Activated T-cell treated with anti-CD3 and anti-CD28 coated beads, Interleukin-2, amount 50 U/mL, for 24 hours (primary cell): ENCODE measurements around the gene CHP2.

ENCODE experiments used
- DNase-seq: peaks from one replicate; pipeline ENCODE4 v3.0.0-alpha.2; 2020
- H3K27ac Mint-ChIP-seq: 2 replicates; pipeline ENCODE4 v1.8.0; 2020; ENCODE audit warnings: mild to moderate bottlenecking, mixed read lengths
- H3K27me3 Mint-ChIP-seq: 2 replicates; pipeline ENCODE4 v1.8.0; 2020; ENCODE audit warnings: mixed read lengths
- H3K36me3 Mint-ChIP-seq: 2 replicates; pipeline ENCODE4 v1.8.0; 2020; ENCODE audit warnings: low read depth, mixed read lengths
- H3K4me1 Mint-ChIP-seq: 2 replicates; pipeline ENCODE4 v1.8.0; 2020; ENCODE audit warnings: low read depth, mixed read lengths
- H3K4me3 Mint-ChIP-seq: 2 replicates; pipeline ENCODE4 v1.8.0; 2020; ENCODE audit warnings: mild to moderate bottlenecking, moderate library complexity, mixed read lengths
- H3K9me3 Mint-ChIP-seq: 2 replicates; pipeline ENCODE4 v1.8.0; 2020; ENCODE audit warnings: mixed read lengths

Gene CHP2

GRCh38 chr16:23768581-23768980 lies 13.8 kb downstream of the CHP2 start:
- H3K9me3 Mint-ChIP-seq = peaks cover 2% of the 10 kb centered on the region
- H3K4me1 Mint-ChIP-seq = no peaks in the 10 kb centered on the region
- H3K27ac Mint-ChIP-seq = no peak overlapping the region
- H3K4me3 Mint-ChIP-seq = no peak overlapping the region
- no peak for DNase-seq
- no peaks in the 10 kb centered on the region for H3K36me3 Mint-ChIP-seq
- H3K27me3 Mint-ChIP-seq = peaks cover 6% of the 10 kb centered on the region

- H3K4me3 Mint-ChIP-seq = no peak overlapping the region
- DNase-seq = no peak
- H3K27ac Mint-ChIP-seq = no peak overlapping the region
- H3K4me1 Mint-ChIP-seq = no peaks in the 10 kb centered on the region
- peaks cover under 1% of the 10 kb centered on the region for H3K9me3 Mint-ChIP-seq
- peaks cover 3% of the 10 kb centered on the region for H3K27me3 Mint-ChIP-seq
- H3K36me3 Mint-ChIP-seq = no peaks in the 10 kb centered on the region
These were observed 16.2 kb downstream of the CHP2 start for GRCh38 chr16:23771027-23771426.

- DNase-seq = no peak
- no peaks in the 10 kb centered on the region for H3K4me1 Mint-ChIP-seq
- H3K36me3 Mint-ChIP-seq = no peaks in the 10 kb centered on the region
- H3K27me3 Mint-ChIP-seq = peaks cover 3% of the 10 kb centered on the region
- no peak overlapping the region for H3K4me3 Mint-ChIP-seq
- no peak overlapping the region for H3K27ac Mint-ChIP-seq
- no peaks in the 10 kb centered on the region for H3K9me3 Mint-ChIP-seq
These were observed 16.8 kb downstream of the CHP2 start for GRCh38 chr16:23771642-23772041.

- H3K27ac Mint-ChIP-seq = no peak overlapping the region
- H3K36me3 Mint-ChIP-seq = no peaks in the 10 kb centered on the region
- no peaks in the 10 kb centered on the region for H3K4me1 Mint-ChIP-seq
- H3K4me3 Mint-ChIP-seq = no peak overlapping the region
- peaks cover 7% of the 10 kb centered on the region for H3K27me3 Mint-ChIP-seq
- DNase-seq = no peak
- H3K9me3 Mint-ChIP-seq = no peaks in the 10 kb centered on the region
These were observed 18.5 kb downstream of the CHP2 start for GRCh38 chr16:23773339-23773738.

- H3K4me1 Mint-ChIP-seq = no peaks in the 10 kb centered on the region
- DNase-seq = no peak
- H3K27ac Mint-ChIP-seq = no peak overlapping the region
- no peak overlapping the region for H3K4me3 Mint-ChIP-seq
- H3K9me3 Mint-ChIP-seq = no peaks in the 10 kb centered on the region
- peaks cover 47% of the 10 kb centered on the region for H3K27me3 Mint-ChIP-seq
- no peaks in the 10 kb centered on the region for H3K36me3 Mint-ChIP-seq
These were observed 26.4 kb downstream of the CHP2 start for GRCh38 chr16:23781176-23781575.

GRCh38 chr16:23784811-23785447 lies 30.1 kb downstream of the CHP2 start:
- Mint-ChIP-seq H3K36me3 (no peaks in the 10 kb centered on the region), H3K4me1 (no peaks in the 10 kb centered on the region), H3K9me3 (no peaks in the 10 kb centered on the region), H3K27ac (no peak overlapping the region), H3K27me3 (peaks cover 35% of the 10 kb centered on the region), H3K4me3 (no peak overlapping the region)
- DNase-seq = no peak

GRCh38 chr16:23785842-23786241 lies 31.0 kb downstream of the CHP2 start:
- no peaks in the 10 kb centered on the region for H3K4me1 Mint-ChIP-seq

GRCh38 chr16:23786964-23787561 lies 32.2 kb downstream of the CHP2 start:
- Mint-ChIP-seq H3K27ac (no peak overlapping the region), H3K27me3 (peaks cover 23% of the 10 kb centered on the region), H3K4me1 (no peaks in the 10 kb centered on the region), H3K4me3 (no peak overlapping the region), H3K9me3 (no peaks in the 10 kb centered on the region), H3K36me3 (no peaks in the 10 kb centered on the region)
- DNase-seq = no peak

More at GRCh38 chr16:23785842-23786241, 31.0 kb downstream of the CHP2 start:
- H3K4me3 Mint-ChIP-seq = no peak overlapping the region
- H3K27me3 Mint-ChIP-seq = peaks cover 30% of the 10 kb centered on the region
- H3K36me3 Mint-ChIP-seq = no peaks in the 10 kb centered on the region
- H3K27ac Mint-ChIP-seq = no peak overlapping the region
- H3K9me3 Mint-ChIP-seq = no peaks in the 10 kb centered on the region
- no peak for DNase-seq

- DNase-seq = no peak
- Mint-ChIP-seq H3K4me3 (no peak overlapping the region), H3K9me3 (no peaks in the 10 kb centered on the region), H3K27me3 (peaks cover 13% of the 10 kb centered on the region), H3K36me3 (no peaks in the 10 kb centered on the region), H3K27ac (no peak overlapping the region), H3K4me1 (no peaks in the 10 kb centered on the region)
These were observed 33.9 kb downstream of the CHP2 start for GRCh38 chr16:23788685-23789084.

- Mint-ChIP-seq H3K4me1 (no peaks in the 10 kb centered on the region), H3K36me3 (no peaks in the 10 kb centered on the region), H3K9me3 (no peaks in the 10 kb centered on the region), H3K27ac (no peak overlapping the region), H3K4me3 (no peak overlapping the region), H3K27me3 (no peaks in the 10 kb centered on the region)
- DNase-seq = no peak
These were observed 40.6 kb downstream of the CHP2 start for GRCh38 chr16:23795378-23795777.

- no peak overlapping the region for H3K4me3 Mint-ChIP-seq
- no peaks in the 10 kb centered on the region for H3K4me1 Mint-ChIP-seq
- H3K9me3 Mint-ChIP-seq = no peaks in the 10 kb centered on the region
- H3K36me3 Mint-ChIP-seq = no peaks in the 10 kb centered on the region
- no peaks in the 10 kb centered on the region for H3K27me3 Mint-ChIP-seq
- H3K27ac Mint-ChIP-seq = no peak overlapping the region
- no peak for DNase-seq
These were observed 42.1 kb downstream of the CHP2 start for GRCh38 chr16:23796941-23797340.

- no peaks in the 10 kb centered on the region for H3K27me3 Mint-ChIP-seq
- H3K4me3 Mint-ChIP-seq = no peak overlapping the region
- no peak overlapping the region for H3K27ac Mint-ChIP-seq
- H3K9me3 Mint-ChIP-seq = no peaks in the 10 kb centered on the region
- H3K4me1 Mint-ChIP-seq = peaks cover 12% of the 10 kb centered on the region
- H3K36me3 Mint-ChIP-seq = no peaks in the 10 kb centered on the region
- peak; percentile 83 for DNase-seq
These were observed 46.6 kb downstream of the CHP2 start for GRCh38 chr16:23801378-23801777.

GRCh38 chr16:23802776-23803175 lies 48.0 kb downstream of the CHP2 start:
- no peak overlapping the region for H3K27ac Mint-ChIP-seq
- no peaks in the 10 kb centered on the region for H3K9me3 Mint-ChIP-seq
- H3K4me1 Mint-ChIP-seq = peaks cover 12% of the 10 kb centered on the region
- DNase-seq = no peak
- no peak overlapping the region for H3K4me3 Mint-ChIP-seq
- no peaks in the 10 kb centered on the region for H3K36me3 Mint-ChIP-seq
- H3K27me3 Mint-ChIP-seq = no peaks in the 10 kb centered on the region

- H3K27me3 Mint-ChIP-seq = no peaks in the 10 kb centered on the region
- H3K9me3 Mint-ChIP-seq = no peaks in the 10 kb centered on the region
- no peaks in the 10 kb centered on the region for H3K36me3 Mint-ChIP-seq
- DNase-seq = peak; percentile 77
- peak overlapping the region; percentile 63 for H3K27ac Mint-ChIP-seq
- peaks cover 12% of the 10 kb centered on the region for H3K4me1 Mint-ChIP-seq
- H3K4me3 Mint-ChIP-seq = peak overlapping the region; percentile 11
These were observed 48.8 kb downstream of the CHP2 start for GRCh38 chr16:23803591-23804123.

GRCh38 chr16:23807028-23807427 lies 52.2 kb downstream of the CHP2 start:
- Mint-ChIP-seq H3K4me1 (peaks cover 12% of the 10 kb centered on the region), H3K27ac (no peak overlapping the region), H3K9me3 (no peaks in the 10 kb centered on the region), H3K36me3 (no peaks in the 10 kb centered on the region), H3K4me3 (no peak overlapping the region), H3K27me3 (no peaks in the 10 kb centered on the region)
- DNase-seq = no peak
